ENCODE results near the gene NEK6.

GRCh38 chr9:124342402-124342775 is 84.6 kb downstream of the NEK6 start:
- no peak for TF ChIP-seq EZH2phosphoT487 (IDR thresholded peaks at IDR 0.05; ENCODE audit: low read depth)
- TF ChIP-seq, protein P1, sequence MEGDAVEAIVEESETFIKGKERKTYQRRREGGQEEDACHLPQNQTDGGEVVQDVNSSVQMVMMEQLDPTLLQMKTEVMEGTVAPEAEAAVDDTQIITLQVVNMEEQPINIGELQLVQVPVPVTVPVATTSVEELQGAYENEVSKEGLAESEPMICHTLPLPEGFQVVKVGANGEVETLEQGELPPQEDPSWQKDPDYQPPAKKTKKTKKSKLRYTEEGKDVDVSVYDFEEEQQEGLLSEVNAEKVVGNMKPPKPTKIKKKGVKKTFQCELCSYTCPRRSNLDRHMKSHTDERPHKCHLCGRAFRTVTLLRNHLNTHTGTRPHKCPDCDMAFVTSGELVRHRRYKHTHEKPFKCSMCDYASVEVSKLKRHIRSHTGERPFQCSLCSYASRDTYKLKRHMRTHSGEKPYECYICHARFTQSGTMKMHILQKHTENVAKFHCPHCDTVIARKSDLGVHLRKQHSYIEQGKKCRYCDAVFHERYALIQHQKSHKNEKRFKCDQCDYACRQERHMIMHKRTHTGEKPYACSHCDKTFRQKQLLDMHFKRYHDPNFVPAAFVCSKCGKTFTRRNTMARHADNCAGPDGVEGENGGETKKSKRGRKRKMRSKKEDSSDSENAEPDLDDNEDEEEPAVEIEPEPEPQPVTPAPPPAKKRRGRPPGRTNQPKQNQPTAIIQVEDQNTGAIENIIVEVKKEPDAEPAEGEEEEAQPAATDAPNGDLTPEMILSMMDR (IDR thresholded peaks at IDR 0.05; ENCODE audit: low read depth, low read length), result no peak
